ENCODE data around the gene IDUA. TPM values are rescaled to one million over a fixed set of nuclear protein-coding genes. Genes with fewer than 3 reads are reported as not detected.

IDUA gene
- total RNA-seq, 1 donor from 2014 or later: 37.2 TPM

DNA sequence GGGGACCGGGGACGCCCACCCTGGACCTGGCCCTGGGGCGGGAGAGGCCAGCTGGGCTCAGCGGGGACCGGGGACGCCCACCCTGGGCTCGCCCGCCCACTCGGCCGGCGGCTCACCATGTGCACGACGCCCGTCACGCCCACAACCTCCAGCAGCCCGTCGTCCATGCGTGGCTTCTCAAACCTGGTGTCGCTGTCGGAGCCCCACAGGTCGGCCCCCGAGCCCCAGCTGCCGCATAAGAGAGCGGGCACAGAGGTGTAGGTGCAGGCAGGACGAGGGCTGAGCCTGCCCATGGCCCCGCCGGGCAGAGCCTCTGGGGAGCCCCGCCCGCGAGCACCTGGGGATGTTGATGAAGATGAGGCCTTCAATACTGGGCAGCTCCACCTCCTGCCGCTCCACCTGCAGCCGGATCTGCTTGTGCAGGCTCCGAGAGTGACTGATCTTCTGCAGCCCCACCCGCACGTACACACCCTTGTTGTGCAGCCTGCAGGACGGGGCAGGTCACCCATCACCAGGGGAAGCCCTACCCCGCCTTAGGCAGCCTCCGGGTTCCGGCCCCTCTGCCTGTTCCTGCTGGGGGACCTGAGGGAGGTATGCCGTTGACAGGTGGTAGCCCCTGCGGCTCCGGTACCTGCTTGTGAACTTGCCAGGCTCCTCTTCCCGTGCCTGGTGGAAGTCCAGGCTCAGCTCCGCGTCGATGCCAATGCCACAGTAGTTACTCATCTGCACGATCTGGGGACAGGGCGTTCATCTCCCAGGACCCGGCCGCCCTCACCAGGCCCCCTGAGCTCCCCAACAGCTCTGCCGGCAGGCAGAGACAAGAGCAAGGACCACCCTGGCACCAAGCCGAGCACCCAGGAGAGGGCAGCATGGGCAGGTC, 25.3 kb upstream of the IDUA start:
- Mint-ChIP-seq H3K4me3 (no peak overlapping the region), H3K4me1 (ENCODE audit: unreplicated experiment) (no peaks in the 10 kb centered on the region), H3K27me3 (no peaks in the 10 kb centered on the region), H3K36me3 (no peaks in the 10 kb centered on the region), H3K9me3 (no peaks in the 10 kb centered on the region), H3K27ac (no peak overlapping the region)
- TF ChIP-seq, protein P1, sequence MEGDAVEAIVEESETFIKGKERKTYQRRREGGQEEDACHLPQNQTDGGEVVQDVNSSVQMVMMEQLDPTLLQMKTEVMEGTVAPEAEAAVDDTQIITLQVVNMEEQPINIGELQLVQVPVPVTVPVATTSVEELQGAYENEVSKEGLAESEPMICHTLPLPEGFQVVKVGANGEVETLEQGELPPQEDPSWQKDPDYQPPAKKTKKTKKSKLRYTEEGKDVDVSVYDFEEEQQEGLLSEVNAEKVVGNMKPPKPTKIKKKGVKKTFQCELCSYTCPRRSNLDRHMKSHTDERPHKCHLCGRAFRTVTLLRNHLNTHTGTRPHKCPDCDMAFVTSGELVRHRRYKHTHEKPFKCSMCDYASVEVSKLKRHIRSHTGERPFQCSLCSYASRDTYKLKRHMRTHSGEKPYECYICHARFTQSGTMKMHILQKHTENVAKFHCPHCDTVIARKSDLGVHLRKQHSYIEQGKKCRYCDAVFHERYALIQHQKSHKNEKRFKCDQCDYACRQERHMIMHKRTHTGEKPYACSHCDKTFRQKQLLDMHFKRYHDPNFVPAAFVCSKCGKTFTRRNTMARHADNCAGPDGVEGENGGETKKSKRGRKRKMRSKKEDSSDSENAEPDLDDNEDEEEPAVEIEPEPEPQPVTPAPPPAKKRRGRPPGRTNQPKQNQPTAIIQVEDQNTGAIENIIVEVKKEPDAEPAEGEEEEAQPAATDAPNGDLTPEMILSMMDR (conservative IDR thresholded peaks at IDR 0.05): no peak
- no peak for DNase-seq (ENCODE audit: extremely low spot score, unreplicated experiment)

DNA sequence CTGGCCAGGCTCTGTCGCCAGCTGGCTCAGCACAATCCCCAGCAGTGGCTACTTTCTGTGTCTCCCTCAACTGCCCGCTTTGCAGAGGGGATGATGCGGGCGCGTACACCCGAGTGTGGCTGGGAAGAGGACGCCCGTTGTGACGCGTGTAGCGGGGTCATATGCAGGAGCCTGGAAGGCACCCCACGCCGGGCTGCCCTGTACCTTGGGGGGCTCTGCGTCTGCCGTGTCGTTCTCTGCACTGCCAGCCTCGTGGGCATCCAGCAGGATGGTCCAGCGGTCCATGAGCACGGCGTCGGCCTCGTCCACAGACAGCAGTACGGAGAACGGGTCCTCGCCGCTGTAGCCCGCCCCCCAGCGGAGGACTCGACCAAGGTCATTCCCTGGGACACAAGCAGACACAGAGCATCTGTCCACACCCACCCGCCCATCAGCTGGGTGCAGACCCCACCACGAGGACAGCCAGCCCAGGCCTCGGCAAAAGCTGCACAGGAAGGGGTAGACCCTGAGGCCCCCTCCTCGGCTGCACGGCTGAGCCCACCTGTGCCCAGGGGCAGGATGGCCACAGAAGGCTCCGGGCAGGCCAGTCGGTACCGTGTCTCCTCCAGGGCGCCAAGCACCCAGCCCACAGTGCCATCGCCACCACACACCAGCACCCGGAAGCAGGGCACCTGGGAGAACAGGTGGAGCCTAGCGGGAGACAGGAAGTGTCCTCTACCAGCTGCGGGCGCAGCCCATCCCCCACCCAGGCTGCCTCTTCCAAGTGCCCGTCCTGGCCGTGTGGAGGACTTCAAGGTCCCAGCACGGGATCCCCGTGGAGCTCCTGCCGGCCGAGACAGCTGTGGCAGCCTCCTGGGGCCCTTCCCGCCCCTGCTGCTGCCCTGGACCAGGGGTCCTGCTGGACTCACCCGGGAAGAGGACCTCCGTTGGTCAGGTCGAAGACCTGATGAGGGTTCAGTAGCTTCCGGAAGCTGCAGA, 24.3 kb upstream of the IDUA start:
- no peaks in the 10 kb centered on the region for H3K27me3 Mint-ChIP-seq
- H3K4me1 Mint-ChIP-seq (ENCODE audit: unreplicated experiment): no peaks in the 10 kb centered on the region
- no peak overlapping the region for H3K4me3 Mint-ChIP-seq
- H3K36me3 Mint-ChIP-seq: no peaks in the 10 kb centered on the region
- no peak for DNase-seq (ENCODE audit: extremely low spot score, unreplicated experiment)
- H3K9me3 Mint-ChIP-seq: no peaks in the 10 kb centered on the region
- no peak overlapping the region for H3K27ac Mint-ChIP-seq
- TF ChIP-seq, protein P1 (conservative IDR thresholded peaks at IDR 0.05): no peak

DNA sequence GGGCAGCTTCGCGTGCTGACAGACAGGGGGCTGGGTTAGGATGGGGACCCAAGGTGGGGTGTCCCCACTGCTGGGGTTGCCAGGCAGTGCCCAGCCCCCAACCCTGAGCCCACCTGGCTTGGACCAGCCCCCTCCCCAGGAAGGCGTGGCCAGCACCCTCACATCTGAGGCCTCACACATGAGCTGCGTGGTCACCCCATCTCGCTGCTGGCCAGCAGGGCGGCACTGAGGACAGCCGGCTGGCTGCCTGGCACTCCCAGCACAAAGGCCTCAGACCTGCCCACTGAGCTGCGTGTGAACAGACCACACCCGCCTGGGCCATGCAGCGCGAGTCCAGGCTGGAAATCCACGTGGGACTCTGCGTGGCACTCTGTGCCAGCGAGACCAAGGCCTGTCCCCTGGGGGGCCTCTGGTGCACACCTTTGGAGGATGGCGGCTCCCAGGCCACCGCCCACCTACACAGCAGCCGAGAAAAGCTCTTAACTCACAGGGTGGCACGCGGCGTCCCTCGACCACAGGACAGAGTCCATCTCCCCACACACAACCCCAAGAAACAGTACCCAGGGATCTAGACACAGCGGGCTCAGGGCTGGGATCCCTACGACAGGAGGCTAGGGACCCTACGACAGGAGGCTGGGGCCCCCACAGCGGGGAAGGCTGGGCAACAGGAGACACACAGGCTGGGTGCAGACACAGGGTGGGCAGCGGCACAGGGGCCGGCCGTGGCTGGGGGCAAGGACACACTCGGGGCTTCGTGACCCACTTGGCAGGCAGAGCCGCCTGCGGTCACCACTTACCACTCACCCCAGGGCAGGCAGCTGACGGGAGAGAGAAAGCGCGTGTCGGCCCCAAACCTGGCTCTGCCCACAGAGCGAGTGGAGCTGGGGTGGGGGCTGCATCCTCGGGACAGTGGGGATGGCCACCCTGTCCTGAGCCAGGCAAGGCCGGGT, 23.3 kb upstream of the IDUA start:
- H3K9me3 Mint-ChIP-seq: no peaks in the 10 kb centered on the region
- H3K4me3 Mint-ChIP-seq: no peak overlapping the region
- TF ChIP-seq, protein P1 (conservative IDR thresholded peaks at IDR 0.05): no peak
- no peak overlapping the region for H3K27ac Mint-ChIP-seq
- DNase-seq (ENCODE audit: extremely low spot score, unreplicated experiment): no peak
- H3K27me3 Mint-ChIP-seq: no peaks in the 10 kb centered on the region
- H3K4me1 Mint-ChIP-seq (ENCODE audit: unreplicated experiment): no peaks in the 10 kb centered on the region
- H3K36me3 Mint-ChIP-seq: no peaks in the 10 kb centered on the region

DNA sequence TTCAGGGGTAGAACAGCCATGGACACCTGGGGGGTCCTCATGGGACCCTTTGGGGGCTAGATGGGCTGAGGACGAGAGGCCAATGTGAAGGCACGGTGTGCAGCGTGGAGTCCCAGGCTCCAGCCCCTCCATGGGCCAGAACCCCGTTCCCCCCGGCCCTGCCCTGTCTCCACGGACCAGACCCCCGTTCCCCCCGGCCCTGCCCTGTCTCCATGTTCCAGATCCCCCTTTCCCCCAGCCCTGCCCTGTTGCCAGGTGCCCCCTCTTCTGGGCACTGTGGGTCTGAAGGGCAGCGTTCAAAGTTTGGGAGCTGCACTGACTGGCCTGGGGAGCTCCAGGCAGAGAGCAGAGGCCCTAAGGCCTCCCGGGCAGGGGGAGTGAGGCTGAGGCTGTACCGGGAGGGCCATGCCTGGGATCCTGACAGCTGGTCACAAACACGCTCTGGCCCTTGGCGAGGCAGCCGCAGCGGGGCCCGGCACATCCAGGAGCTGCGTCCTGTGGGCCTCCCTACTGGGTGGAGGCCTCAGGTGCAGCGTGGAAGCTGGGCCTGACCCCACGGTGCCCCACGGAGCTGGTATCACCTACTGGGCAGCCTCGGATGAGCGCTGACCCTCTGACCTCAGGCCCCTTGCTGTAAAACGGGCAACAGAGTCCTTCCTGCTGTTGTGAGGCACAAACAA, 22.4 kb upstream of the IDUA start:
- H3K4me3 Mint-ChIP-seq: no peak overlapping the region
- no peak for DNase-seq (ENCODE audit: extremely low spot score, unreplicated experiment)
- H3K4me1 Mint-ChIP-seq (ENCODE audit: unreplicated experiment): no peaks in the 10 kb centered on the region
- no peaks in the 10 kb centered on the region for H3K36me3 Mint-ChIP-seq
- TF ChIP-seq, protein P1 (conservative IDR thresholded peaks at IDR 0.05): no peak
- no peak overlapping the region for H3K27ac Mint-ChIP-seq
- no peaks in the 10 kb centered on the region for H3K9me3 Mint-ChIP-seq
- no peaks in the 10 kb centered on the region for H3K27me3 Mint-ChIP-seq
